Measurements from ENCODE around the gene GLT8D2. TPM values are rescaled to one million over a fixed set of nuclear protein-coding genes. Genes with fewer than 3 reads are reported as not detected.

The GLT8D2 gene
- total RNA-seq, 2 donors from 2014 or later, result 0.16 to 0.25 TPM

- H3K27ac Mint-ChIP-seq, result peak overlapping the region; percentile 55 to 85
- H3K36me3 Mint-ChIP-seq, result peaks cover 23 to 52% of the 10 kb centered on the region in 2 donors
- peak in 1 of 2 donors; percentile 33 for ATAC-seq
- no peak for DNase-seq (ENCODE audit: low spot score in 2 of 2)
- no peaks in the 10 kb centered on the region for H3K9me3 Mint-ChIP-seq
Measured at GRCh38 chr12:103947871-103948555, 102.0 kb downstream of the GLT8D2 start.

GRCh38 chr12:103944964-103945363 is 105.0 kb downstream of the GLT8D2 start:
- Mint-ChIP-seq H3K27ac (peak overlapping the region; percentile 9 to 40), H3K9me3 (no peaks in the 10 kb centered on the region), H3K36me3 (peaks cover 35 to 66% of the 10 kb centered on the region in 2 donors)
- DNase-seq (ENCODE audit: low spot score in 2 of 2), result no peak
- peak; percentile 54 to 80 for ATAC-seq

Other genes starting within 250 kb of the GLT8D2 start
- 1 to 10 TPM; 5.4 to 6.7 TPM for gene NT5DC3, start 209.0 kb downstream of the GLT8D2 start, total RNA-seq
- gene HSP90B1, start 119.8 kb downstream of the GLT8D2 start, total RNA-seq, result 100 to 1,000 TPM; 285 to 376 TPM
- 10 to 100 TPM; 34.4 to 48.5 TPM for gene TDG, start 84.3 kb downstream of the GLT8D2 start, total RNA-seq
- 10 to 100 TPM in 1 of 2 donors, 1 to 10 TPM in 1; 6.9 to 16.0 TPM for gene HCFC2, start 14.3 kb upstream of the GLT8D2 start, total RNA-seq
- 10 to 100 TPM; 17.6 to 18.2 TPM for gene NFYB, start 88.0 kb upstream of the GLT8D2 start, total RNA-seq
- gene TXNRD1, start 165.6 kb upstream of the GLT8D2 start, total RNA-seq, result 100 to 1,000 TPM in 1 of 2 donors, 10 to 100 TPM in 1; 86.4 to 160 TPM